Gastrocnemius medialis (tissue), 4 donors: Measurements from ENCODE around the gene STK39.

Source experiments
- CTCF ChIP-seq, 5 experiments: fragments of 450-650 bp in 3 of 5; fragments of 200-600 bp in 2 of 5; sonication (generic) in 2 of 5; IDR thresholded peaks in 4 of 5; conservative IDR thresholded peaks in 1 of 5; 1 replicate in 4 of 5; 2 replicates in 1 of 5; pipeline ENCODE4 v1.5.1; 2016 to 2019; ENCODE audit warnings: antibody characterized with exemption in 5 of 5, mild to moderate bottlenecking in 3 of 5, moderate library complexity in 3 of 5
- POLR2A ChIP-seq, 2 donors: fragments of 450-650 bp; IDR thresholded peaks; one replicate each; pipeline ENCODE4 v1.6.1; 2017; ENCODE audit warnings: antibody characterized with exemption in 2 of 2, mild to moderate bottlenecking in 2 of 2, moderate library complexity in 2 of 2

DNA sequence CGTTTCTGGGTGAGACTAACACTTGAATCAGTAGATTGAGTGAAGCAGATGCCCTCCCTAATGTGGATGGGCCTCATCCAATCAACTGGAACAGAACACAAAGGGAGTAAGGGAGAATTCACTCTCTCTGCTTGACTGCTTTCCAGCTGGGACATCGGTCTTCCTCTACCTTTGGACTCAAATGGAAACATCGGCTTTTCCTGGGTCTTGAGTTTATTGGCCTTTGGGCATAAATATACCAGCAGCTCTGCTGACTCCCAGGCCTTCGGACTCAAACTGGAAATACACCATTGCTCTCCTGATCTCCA lies 311.6 kb downstream of the STK39 start:
- no peak for TF ChIP-seq POLR2A (IDR thresholded peaks at IDR 0.05)
- TF ChIP-seq CTCF (IDR thresholded peaks at IDR 0.05 in 4 of 5, conservative IDR thresholded peaks at IDR 0.05 in 1 of 5), result no peak
